Adrenal gland (tissue), 12 donors: ENCODE measurements around the gene AIF1L. TPM values are rescaled to one million over a fixed set of nuclear protein-coding genes. Genes with fewer than 3 reads are reported as not detected.
A peak's percentile ranks its signal among the peaks of the same experiment; 100 is the strongest.
"Not testable (repeated sequence)": the region's sequence is repeated elsewhere in the genome, so short reads cannot be mapped to it uniquely, and the experiment has no call there.

Experiments
- DNase-seq, 7 donors: peaks; one replicate each; pipeline ENCODE4 v3.0.0-alpha.2; 2019 to 2020
- H3K27ac ChIP-seq, 5 donors: fragments of 200-600 bp; sonication (generic) in 4 of 5; 1 replicate in 3 of 5; 2 replicates in 2 of 5; pipeline versions ENCODE4 v1.5.1 to v1.8.0; 2016 to 2020; ENCODE audit warnings: mild to moderate bottlenecking in 1 of 5
- H3K27me3 ChIP-seq: fragments of 200-600 bp; 2 replicates; pipeline ENCODE4 v1.8.0; 2021
- H3K36me3 ChIP-seq, 2 donors: fragments of 200-600 bp; replicated peaks in 1 of 2; 1 replicate in 1 of 2; 2 replicates in 1 of 2; pipeline versions ENCODE4 v1.5.1 to v1.8.0; 2018 to 2022
- H3K4me1 ChIP-seq, 2 donors: fragments of 200-600 bp; replicated peaks in 1 of 2; 1 replicate in 1 of 2; 2 replicates in 1 of 2; pipeline versions ENCODE4 v1.5.1 to v1.8.0; 2018 to 2021
- H3K4me3 ChIP-seq, 4 donors: fragments of 200-600 bp; sonication (generic) in 3 of 4; one replicate each; pipeline ENCODE4 v1.5.1; 2016 to 2018
- H3K9me3 ChIP-seq, 3 donors: fragments of 200-600 bp; sonication (generic) in 1 of 3; replicated peaks in 1 of 3; 1 replicate in 2 of 3; 2 replicates in 1 of 3; pipeline versions ENCODE4 v1.5.1 to v1.8.0; 2016 to 2021
- POLR2A ChIP-seq, 2 donors: fragments of 450-650 bp; IDR thresholded peaks; one replicate each; pipeline ENCODE4 v1.6.1; 2017; ENCODE audit warnings: antibody characterized with exemption in 2 of 2, mild to moderate bottlenecking in 2 of 2, moderate library complexity in 1 of 2
- WGBS, 4 donors: extraction: QIAGEN DNeasy Blood & Tissue Kit in 2 of 4; methylation state at CpG; one replicate each; pipeline versions ENCODE4 v1.1.5 to v1.1.7; 2013 to 2017; 5-methylcytosine and 5-hydroxymethylcytosine counted together
- intact Hi-C, 2 donors: fragments of 100-400 bp; cut with DNase I; formaldehyde crosslinking; loops; one replicate each; pipeline versions ENCODE4 v1.14.1 to v1.15.0; 2022 to 2023
- polyA plus RNA-seq, 3 donors: library from polyadenylated mRNA; stranded (reverse); fragments of 200-250 nt in 2 of 3; fragments of 350-450 nt in 1 of 3; fragmentation: Illumina TruSeq in 1 of 3; extraction: RNeasy Lipid Tissue Mini Kit (QIAGEN cat#74804) in 1 of 3; gene quantifications; one replicate each; pipeline ENCODE4 v1.2.3, GENCODE V29; 2013 to 2014
- total RNA-seq, 9 donors: library from RNA; depleted of rRNA in 4 of 9; stranded (reverse); fragments of >200 nt in 4 of 9; fragments of 120-200 nt in 1 of 9; fragmentation: NEBNext Ultra II Directional in 1 of 9; extraction: Animal tissue kit (Norgen Biotek cat#: 25700) in 1 of 9; gene quantifications; one replicate each; pipeline versions ENCODE4 v1.1.0 to v1.2.4, GENCODE V29; 2013 to 2023
- TF ChIP-seq, protein P1 (sequence below), 6 experiments: fragments of 450-650 bp in 4 of 6; fragments of 200-600 bp in 2 of 6; sonication (generic) in 1 of 6; IDR thresholded peaks; 1 replicate in 5 of 6; 2 replicates in 1 of 6; pipeline versions ENCODE4 v1.5.1 to v1.8.0; 2016 to 2021; ENCODE audit warnings: antibody characterized with exemption in 6 of 6, mild to moderate bottlenecking in 2 of 6, moderate library complexity in 1 of 6
- donor health status: healthy with polysubstance abuse.
- donor health status: Bipolar disorder and iron deficiency.
- donor health status: DM: yes; HTN: yes; CAD: no.
- donor health status: DM: no; HTN: no; CAD: no.
- donor health status: DM: no; HTN: no; CAD: no.
- donor health status: DM: yes; HTN: yes; CAD: no.

AIF1L gene
- total and polyA plus RNA-seq, 12 donors: 2.1 to 19.2 (median 5.7) TPM

DNA sequence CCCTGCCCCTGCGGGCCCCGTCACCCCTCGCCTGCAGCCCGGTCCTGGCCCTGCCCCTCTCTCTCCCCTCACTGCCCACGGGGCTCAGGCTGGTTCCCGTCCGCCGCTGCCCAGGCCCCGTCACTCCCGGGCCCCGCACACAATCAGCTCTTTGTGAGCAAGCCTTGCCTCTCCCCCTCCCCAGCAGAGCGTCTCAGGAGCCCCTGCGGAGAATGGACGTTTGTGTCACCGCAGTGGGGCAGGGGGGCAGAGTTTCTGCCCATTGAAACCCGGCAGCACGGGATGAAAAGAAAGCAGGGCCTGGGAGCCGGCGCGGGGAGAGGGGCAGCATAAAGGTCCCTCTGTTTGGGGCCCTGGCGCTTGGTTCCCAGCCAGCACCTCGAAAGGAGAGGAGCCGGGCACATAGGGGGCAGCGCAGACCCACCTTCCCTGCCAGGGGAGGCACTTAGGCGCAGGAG, 15.6 kb downstream of the AIF1L start:
- Histone ChIP-seq H3K27me3 (no peaks in the 10 kb centered on the region), H3K4me3 (no peak overlapping the region), H3K9me3 (no peaks in the 10 kb centered on the region), H3K36me3 (no peaks in the 10 kb centered on the region), H3K4me1 (no peaks in the 10 kb centered on the region), H3K27ac (no peak overlapping the region)
- TF ChIP-seq POLR2A (IDR thresholded peaks at IDR 0.05): no peak
- TF ChIP-seq, protein P1, sequence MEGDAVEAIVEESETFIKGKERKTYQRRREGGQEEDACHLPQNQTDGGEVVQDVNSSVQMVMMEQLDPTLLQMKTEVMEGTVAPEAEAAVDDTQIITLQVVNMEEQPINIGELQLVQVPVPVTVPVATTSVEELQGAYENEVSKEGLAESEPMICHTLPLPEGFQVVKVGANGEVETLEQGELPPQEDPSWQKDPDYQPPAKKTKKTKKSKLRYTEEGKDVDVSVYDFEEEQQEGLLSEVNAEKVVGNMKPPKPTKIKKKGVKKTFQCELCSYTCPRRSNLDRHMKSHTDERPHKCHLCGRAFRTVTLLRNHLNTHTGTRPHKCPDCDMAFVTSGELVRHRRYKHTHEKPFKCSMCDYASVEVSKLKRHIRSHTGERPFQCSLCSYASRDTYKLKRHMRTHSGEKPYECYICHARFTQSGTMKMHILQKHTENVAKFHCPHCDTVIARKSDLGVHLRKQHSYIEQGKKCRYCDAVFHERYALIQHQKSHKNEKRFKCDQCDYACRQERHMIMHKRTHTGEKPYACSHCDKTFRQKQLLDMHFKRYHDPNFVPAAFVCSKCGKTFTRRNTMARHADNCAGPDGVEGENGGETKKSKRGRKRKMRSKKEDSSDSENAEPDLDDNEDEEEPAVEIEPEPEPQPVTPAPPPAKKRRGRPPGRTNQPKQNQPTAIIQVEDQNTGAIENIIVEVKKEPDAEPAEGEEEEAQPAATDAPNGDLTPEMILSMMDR (IDR thresholded peaks at IDR 0.05): no peak
- peak in 1 of 7 donors; percentile 9 for DNase-seq
- WGBS, 4 donors: 81 to 88% (median 87%) methylated on average over 14 to 24 of the region's 25 CpGs
- intact Hi-C loops: no loop called here

DNA sequence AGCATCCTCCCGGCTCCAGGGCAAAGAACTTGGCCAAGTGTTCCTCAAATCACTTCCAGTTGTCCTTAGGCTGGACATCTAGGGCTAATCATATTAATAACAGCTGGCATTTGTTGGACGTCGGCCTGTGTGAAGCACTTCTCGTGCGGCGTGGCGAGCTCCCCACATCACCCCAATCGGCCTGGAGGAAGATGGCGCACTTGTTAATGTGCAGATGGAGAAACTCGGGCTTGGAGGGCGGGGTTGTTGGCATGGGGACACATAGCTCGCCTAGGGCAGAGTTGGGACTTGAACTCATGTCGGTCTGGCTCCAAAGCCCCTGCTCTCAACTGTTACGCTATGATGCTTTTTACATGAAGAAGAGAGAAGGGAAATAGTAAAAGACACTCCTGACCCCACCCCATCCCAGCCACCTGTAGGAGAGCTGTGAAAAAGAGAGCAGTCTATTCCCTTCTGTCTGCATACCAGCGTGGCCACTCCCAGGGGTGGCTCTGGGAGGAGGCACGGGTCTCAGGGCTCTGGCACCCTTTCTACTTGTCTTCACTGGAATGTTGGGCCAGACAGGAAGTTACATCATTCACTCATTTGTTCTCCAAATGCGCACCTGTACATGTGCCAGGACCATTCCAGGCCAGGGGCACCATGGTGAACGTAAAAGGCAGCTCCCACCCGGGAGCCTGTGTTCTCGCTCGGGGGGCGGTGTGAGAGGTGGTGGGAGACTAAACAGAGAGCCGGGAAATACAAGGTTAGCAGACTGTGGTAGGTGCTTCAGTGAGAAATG, 16.2 kb downstream of the AIF1L start:
- Histone ChIP-seq H3K27me3 (no peaks in the 10 kb centered on the region), H3K36me3 (no peaks in the 10 kb centered on the region), H3K4me1 (no peaks in the 10 kb centered on the region), H3K9me3 (no peaks in the 10 kb centered on the region), H3K4me3 (no peak overlapping the region), H3K27ac (no peak overlapping the region)
- TF ChIP-seq POLR2A (IDR thresholded peaks at IDR 0.05): no peak
- TF ChIP-seq, protein P1 (IDR thresholded peaks at IDR 0.05): no peak
- no peak for DNase-seq
- intact Hi-C loops: no loop called here
- WGBS, 4 donors: 85 to 91% (median 89%) methylated on average over 21 to 23 of the region's 23 CpGs

DNA sequence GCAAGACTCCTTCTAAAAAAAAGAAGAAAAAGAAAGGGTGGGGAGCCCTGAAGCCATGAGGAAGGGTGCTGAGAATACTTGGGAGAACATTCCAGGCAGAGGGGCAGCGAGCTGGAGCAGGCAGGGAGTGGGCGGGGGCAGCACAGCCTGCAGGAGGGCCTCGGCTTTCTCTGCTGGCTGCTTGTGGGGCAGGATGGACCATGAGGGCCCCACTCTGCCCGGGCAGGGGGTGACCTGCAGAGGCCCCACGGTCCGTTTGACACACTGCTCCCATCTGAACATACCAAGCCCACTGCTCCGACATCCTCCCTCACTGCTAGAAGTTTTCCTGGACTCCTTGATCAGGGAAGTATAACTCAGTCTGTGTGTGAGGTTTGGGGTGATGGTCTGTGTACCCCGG, 17.3 kb downstream of the AIF1L start:
- H3K9me3 ChIP-seq: no peaks in the 10 kb centered on the region
- TF ChIP-seq, protein P1 (IDR thresholded peaks at IDR 0.05): no peak
- TF ChIP-seq POLR2A (IDR thresholded peaks at IDR 0.05): no peak
- no peaks in the 10 kb centered on the region for H3K4me1 ChIP-seq
- intact Hi-C loops: no loop called here
- H3K27me3 ChIP-seq: no peaks in the 10 kb centered on the region
- H3K4me3 ChIP-seq: no peak overlapping the region
- 82 to 91% (median 84%) methylated on average over 7 to 8 of the region's 8 CpGs for WGBS, 4 donors
- no peak overlapping the region for H3K27ac ChIP-seq
- DNase-seq: no peak
- H3K36me3 ChIP-seq: no peaks in the 10 kb centered on the region

DNA sequence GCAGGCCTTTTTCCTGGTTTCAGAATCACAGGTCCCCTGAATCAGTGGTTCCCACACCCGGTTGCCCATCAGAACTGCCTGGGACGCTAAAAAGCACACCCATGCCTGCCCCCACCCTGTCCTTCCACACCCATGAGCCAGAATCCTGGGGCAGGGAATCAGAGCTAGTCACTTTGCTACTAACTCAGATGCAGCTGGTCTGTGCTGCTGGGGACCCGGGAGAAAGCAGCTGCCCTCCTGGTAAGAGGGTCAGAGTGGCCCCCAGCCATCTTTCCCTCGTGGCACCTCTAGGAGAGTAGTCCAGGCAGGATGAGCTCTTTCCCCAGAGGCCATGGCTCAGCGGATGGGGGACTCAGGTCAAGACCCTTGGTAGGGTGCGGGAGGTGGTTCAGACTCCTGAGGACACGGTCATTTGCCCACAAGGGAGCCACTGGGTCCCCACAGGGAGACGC, 17.8 kb downstream of the AIF1L start:
- H3K9me3 ChIP-seq: no peaks in the 10 kb centered on the region
- no peak for TF ChIP-seq POLR2A (IDR thresholded peaks at IDR 0.05)
- TF ChIP-seq, protein P1 (IDR thresholded peaks at IDR 0.05): no peak
- H3K27ac ChIP-seq: no peak overlapping the region
- intact Hi-C loops: no loop called here
- no peaks in the 10 kb centered on the region for H3K36me3 ChIP-seq
- H3K4me3 ChIP-seq: no peak overlapping the region
- no peaks in the 10 kb centered on the region for H3K27me3 ChIP-seq
- 71 to 88% (median 87%) methylated on average over 4 to 8 of the region's 8 CpGs for WGBS, 4 donors
- no peaks in the 10 kb centered on the region for H3K4me1 ChIP-seq
- DNase-seq: no peak

DNA sequence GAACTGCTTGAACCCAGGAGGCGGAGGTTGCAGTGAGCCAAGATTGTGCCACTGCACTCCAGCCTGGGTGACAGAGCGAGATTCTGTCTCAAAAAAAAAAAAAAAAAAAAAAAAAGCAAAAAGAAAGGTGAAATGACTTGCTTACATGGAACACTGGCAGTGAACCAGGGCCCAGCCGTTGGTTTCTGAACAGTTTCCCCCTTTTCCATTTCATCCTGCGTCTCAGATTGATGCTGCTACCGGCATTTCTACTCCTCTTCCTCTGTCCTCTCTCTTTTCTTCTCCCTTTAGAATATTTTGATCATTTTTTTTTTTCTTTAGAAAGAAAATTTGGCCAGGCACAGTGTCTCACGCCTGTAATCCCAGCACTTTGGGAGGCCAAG, 19.0 kb downstream of the AIF1L start:
- H3K4me1 ChIP-seq, H3K4me3 ChIP-seq, H3K27ac ChIP-seq, H3K36me3 ChIP-seq, H3K9me3 ChIP-seq, H3K27me3 ChIP-seq, DNase-seq, intact Hi-C loops: not testable (repeated sequence)
- 84 to 93% (median 91%) methylated on average over 4 to 6 of the region's 6 CpGs for WGBS, 4 donors
